ENCODE measurements around the gene XYLB.

Gene XYLB

DNA sequence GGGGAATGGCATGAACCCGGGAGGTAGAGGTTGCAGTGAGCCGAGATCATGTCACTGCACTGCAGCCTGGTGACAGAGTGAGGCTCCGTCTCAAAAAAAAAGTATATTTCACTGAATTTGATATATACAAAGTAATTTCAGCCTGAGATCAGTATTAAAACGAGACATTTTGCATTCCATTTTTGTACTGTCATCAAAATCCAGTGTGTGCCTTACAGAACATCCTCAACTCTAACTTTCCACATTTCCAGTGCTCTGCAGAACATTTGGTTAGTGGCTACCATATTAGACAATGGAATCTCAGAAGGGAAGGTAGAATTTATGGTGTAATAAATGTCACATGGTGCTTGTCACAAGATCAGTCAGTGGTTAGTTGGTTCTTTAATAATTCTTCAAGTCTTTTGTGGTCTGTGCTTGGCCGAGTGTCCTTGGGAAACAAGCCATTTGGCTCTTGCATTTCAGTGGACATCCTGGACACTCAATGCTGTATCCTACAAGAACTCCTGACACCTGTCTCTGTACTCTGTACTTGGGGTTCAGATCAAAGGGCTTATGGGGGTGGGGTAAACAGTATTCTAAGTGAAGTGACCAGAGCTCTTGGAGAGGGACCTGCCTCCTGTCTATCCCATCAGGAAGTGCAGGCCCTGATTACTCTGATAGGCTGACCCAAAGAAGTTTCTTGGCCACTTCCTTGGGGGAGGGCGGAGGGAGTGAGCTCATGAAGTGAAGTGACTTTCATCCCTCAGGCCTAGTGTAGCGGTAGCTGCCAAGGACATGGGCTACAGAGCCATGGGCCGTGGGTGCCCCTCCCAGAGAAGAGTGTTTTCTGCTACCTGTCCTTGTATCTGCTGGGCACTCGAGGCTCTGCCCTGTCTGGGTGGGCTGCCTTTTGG lies 110.8 kb downstream of the XYLB start:
- DNase-seq = no peak

DNA sequence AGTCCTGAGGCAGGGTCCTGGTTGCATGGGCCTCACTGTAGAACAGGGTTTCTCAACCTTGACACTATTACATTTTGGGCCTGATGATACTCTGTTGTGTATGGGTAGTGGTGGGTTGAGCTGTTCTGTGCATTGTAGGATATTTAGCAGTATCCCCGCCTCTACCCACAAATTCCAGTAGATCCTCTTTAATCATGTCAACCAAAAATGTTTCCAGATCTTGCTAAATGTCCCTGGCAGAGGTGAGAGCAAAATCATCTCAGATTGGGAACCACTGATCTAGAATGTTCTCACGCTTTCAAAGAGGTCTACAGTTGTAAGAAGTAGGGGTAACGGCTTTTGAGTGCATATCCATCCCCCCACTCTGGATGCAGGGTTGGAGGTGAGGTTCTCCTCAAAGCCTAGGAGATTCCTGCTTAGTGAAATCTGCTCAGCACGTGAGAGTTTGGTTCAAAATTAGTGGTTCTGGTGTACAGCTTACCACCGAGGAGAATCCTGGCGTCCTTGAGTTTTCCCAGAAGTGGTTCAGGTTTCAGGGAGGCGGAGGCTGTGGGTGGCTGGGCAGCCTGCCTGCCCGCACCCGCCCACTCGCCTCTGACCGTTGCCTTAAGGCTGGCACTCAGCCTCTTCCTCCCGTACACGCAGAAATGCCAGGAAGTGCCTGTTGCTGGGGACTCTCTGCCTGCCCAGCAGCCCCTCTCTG lies 112.4 kb downstream of the XYLB start:
- DNase-seq = no peak

DNA sequence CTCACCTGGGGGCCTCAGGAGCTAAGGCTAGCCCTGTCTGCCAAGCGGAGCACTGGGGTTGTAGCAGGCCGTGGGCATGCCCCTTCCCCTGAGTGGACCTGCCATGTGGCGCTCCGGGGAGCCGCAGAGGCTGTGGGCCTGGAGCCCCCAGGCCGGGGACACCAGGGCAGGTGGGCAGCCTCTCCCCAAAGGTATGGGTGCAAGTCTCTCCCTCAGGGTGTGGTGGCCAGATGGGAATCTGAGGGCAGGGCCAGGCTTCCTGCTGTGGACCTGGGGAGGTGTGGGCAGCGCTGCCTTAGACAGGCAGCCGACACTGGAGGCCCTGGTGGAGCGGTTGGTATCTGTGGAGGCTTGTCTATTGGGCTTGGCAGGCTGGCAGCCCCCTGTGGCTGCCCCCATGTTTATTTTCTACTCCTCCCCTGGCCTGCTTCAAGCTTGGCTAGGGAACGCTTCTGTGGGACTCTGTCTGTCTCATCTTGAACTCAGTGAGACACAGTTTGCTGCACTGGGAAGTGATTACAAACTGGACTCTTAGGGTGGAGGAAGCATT lies 113.0 kb downstream of the XYLB start:
- no peak for DNase-seq

DNA sequence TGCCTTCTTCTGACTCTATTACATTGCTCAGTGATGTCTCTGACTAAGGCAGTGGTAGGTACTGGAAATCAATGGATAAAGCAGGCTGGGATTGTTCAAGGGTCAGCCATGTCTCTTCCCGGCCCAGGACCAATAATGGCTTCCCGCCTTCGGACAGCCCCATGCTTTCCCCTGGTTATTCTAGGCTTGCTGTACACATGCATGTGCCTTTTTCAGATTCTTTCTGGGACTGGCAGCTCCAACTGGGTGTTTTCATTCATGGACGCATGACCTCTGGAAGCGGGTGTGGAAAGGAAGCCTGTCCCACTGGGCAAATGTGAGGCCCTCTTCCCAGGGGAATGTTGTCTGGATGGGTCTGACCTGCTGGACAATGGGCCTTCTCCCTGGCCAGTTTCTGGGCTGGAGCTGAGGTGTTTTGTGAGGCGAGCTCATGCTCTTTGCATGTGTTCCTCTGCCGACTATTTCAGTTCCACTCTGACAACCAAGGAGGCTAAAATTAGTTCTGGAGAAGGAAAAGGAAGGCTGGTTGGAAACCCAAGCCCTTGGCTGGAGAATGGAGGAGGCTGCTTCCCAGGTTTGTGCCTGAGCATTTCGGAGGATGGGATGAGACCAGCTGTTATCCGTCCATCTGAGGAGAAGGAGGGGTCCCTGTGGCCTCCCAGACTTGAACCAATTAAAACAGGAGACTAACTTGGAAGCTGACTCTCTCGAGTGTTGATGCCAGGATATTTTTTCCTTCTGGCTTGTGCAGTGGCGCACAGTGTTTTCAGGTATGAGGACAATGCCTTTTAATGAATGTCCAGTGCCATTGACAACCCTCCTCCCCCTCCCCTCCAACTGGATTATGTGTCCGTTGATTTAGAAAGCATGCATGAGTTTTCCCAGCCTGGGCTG lies 114.0 kb downstream of the XYLB start:
- no peak for DNase-seq
